HG02938 (cell line): ENCODE data around the gene LCLAT1.
A peak's percentile ranks its signal among the peaks of the same experiment; 100 is the strongest.

Experiments
- ATAC-seq: cut with Tn5 transposase; IDR thresholded peaks from one replicate; pipeline ENCODE4 v1.9.1; 2021; ENCODE audit warnings: mild to moderate bottlenecking, moderate library complexity; ENCODE audit not compliant: unreplicated experiment

LCLAT1 gene

GRCh38 chr2:30447149-30448045 is at the start of gene LCLAT1:
Gene LCLAT1, plus strand, starts transcription at chr2:30447246. Its CDS starts 78,345 bp downstream, at chr2:30525591.
- peak; percentile 92 for ATAC-seq

- no peak for ATAC-seq
Measured at GRCh38 chr2:30398084-30398873, 48.8 kb upstream of the LCLAT1 start.

- ATAC-seq, result no peak
Measured at GRCh38 chr2:30400151-30400954, 46.7 kb upstream of the LCLAT1 start.

- ATAC-seq, result no peak
Measured at GRCh38 chr2:30402441-30403182, 44.4 kb upstream of the LCLAT1 start.

GRCh38 chr2:30403592-30404312 is 43.3 kb upstream of the LCLAT1 start:
- no peak for ATAC-seq

GRCh38 chr2:30404319-30405259 is 42.5 kb upstream of the LCLAT1 start:
- ATAC-seq, result no peak

- ATAC-seq, result no peak
Measured at GRCh38 chr2:30405260-30405605, 41.8 kb upstream of the LCLAT1 start.

- no peak for ATAC-seq
Measured at GRCh38 chr2:30406853-30407252, 40.2 kb upstream of the LCLAT1 start.

- no peak for ATAC-seq
Measured at GRCh38 chr2:30408961-30409387, 38.1 kb upstream of the LCLAT1 start.

- no peak for ATAC-seq
Measured at GRCh38 chr2:30410217-30410616, 36.8 kb upstream of the LCLAT1 start.

- no peak for ATAC-seq
Measured at GRCh38 chr2:30412047-30412683, 34.9 kb upstream of the LCLAT1 start.

- ATAC-seq, result no peak
Measured at GRCh38 chr2:30412684-30413570, 34.1 kb upstream of the LCLAT1 start.

- ATAC-seq, result no peak
Measured at GRCh38 chr2:30414961-30415360, 32.1 kb upstream of the LCLAT1 start.

- no peak for ATAC-seq
Measured at GRCh38 chr2:30417253-30417652, 29.8 kb upstream of the LCLAT1 start.

- ATAC-seq, result no peak
Measured at GRCh38 chr2:30421026-30421603, 25.9 kb upstream of the LCLAT1 start.

GRCh38 chr2:30421604-30422443 is 25.2 kb upstream of the LCLAT1 start:
- peak; percentile 19 for ATAC-seq
